A549 (cell line): Measurements from ENCODE around the gene GAPDHS. TPM values are rescaled to one million over a fixed set of nuclear protein-coding genes. Genes with fewer than 3 reads are reported as not detected.

Experiments used
- ATAC-seq, 2 experiments: fragments of 200-7000 bp in 1 of 2; fragments of >200 bp in 1 of 2; cut with Nextera tagmentation in 1 of 2; cut with Tn5 transposase in 1 of 2; 3 replicates each; pipeline versions ENCODE4 v1.8.0 to v1.9.1; 2018 to 2020; ENCODE audit warnings: mild to moderate bottlenecking in 1 of 2, moderate library complexity in 1 of 2
- CTCF ChIA-PET: fragments of 300-600 bp; sonication (Branson Sonifier 250); formaldehyde crosslinking; extraction: SDS; loops from one replicate; lab custom pipeline; 2021; ENCODE audit warnings: antibody characterized with exemption, inconsistent platforms; lab: Yijun Ruan, JAX
- POLR2A ChIA-PET: fragments of 350-600 bp; formaldehyde crosslinking; extraction: SDS; loops from one replicate; lab custom pipeline; 2021; ENCODE audit warnings: antibody characterized with exemption, inconsistent platforms; lab: Yijun Ruan, JAX
- DNase-seq, 2 experiments: peaks; one replicate each; pipeline versions ENCODE4 v3.0.0 to v3.0.0-alpha.2; 2011 to 2016; ENCODE audit warnings: low read depth in 1 of 2, low spot score in 1 of 2
- FAIRE-seq: peaks from 2 replicates; lab custom pipeline; 2011; peaks lifted over from hg19 to GRCh38; lab: Jason Lieb, UNC
- H3K27ac ChIP-seq, 2 experiments: fragments of >200 bp; sonication (Bioruptor Twin); formaldehyde crosslinking; 3 replicates each; pipeline ENCODE4 v1.5.1; 2016 to 2017
- H3K4me1 ChIP-seq: fragments of >200 bp; sonication (Bioruptor Twin); formaldehyde crosslinking; 3 replicates; pipeline ENCODE4 v1.6.1; 2016
- H3K4me2 ChIP-seq: fragments of >200 bp; sonication (Bioruptor Twin); formaldehyde crosslinking; 3 replicates; pipeline ENCODE4 v1.6.1; 2016
- H3K4me3 ChIP-seq: fragments of >200 bp; sonication (Bioruptor Twin); formaldehyde crosslinking; 3 replicates; pipeline ENCODE4 v1.5.1; 2016
- H3K9me3 ChIP-seq: fragments of >200 bp; sonication (Bioruptor Twin); formaldehyde crosslinking; 3 replicates; pipeline ENCODE4 v1.6.1; 2016
- BCL3 ChIP-seq: fragments of >200 bp; sonication (Bioruptor Twin); formaldehyde crosslinking; IDR thresholded peaks from 3 replicates; pipeline ENCODE4 v1.6.1; 2016
- CHD2 ChIP-seq: fragments of 150-350 bp; IDR thresholded peaks from 2 replicates; pipeline ENCODE4 v1.6.1; 2014; ENCODE audit warnings: low read length; ENCODE audit not compliant: partially characterized antibody
- CTCF ChIP-seq: fragments of >200 bp; sonication (Bioruptor Twin); formaldehyde crosslinking; IDR thresholded peaks from 3 replicates; pipeline ENCODE4 v1.5.1; 2016
- ESRRA ChIP-seq: fragments of 150-350 bp; IDR thresholded peaks from 2 replicates; pipeline ENCODE4 v1.6.1; 2014; ENCODE audit warnings: mild to moderate bottlenecking, low read length, borderline replicate concordance
- GATA3 ChIP-seq: IDR thresholded peaks from 2 replicates; pipeline ENCODE4 v1.6.1; 2012; ENCODE audit warnings: borderline replicate concordance
- HDAC2 ChIP-seq: fragments of 200-600 bp; sonication (generic); IDR thresholded peaks from 2 replicates; pipeline ENCODE4 v1.6.1; 2016
- HOXA7 ChIP-seq: fragments of 250-450 bp; sonication (Bioruptor Pico); IDR thresholded peaks from 2 replicates; pipeline ENCODE4 v1.5.0; 2020; ENCODE audit warnings: mild to moderate bottlenecking, moderate library complexity
- JUNB ChIP-seq: fragments of >200 bp; sonication (Bioruptor Twin); formaldehyde crosslinking; IDR thresholded peaks from 2 replicates; pipeline ENCODE4 v1.6.1; 2016
- KDM1A ChIP-seq: fragments of 200-600 bp; sonication (generic); IDR thresholded peaks from 2 replicates; pipeline ENCODE4 v1.6.1; 2016; ENCODE audit warnings: low read depth, mild to moderate bottlenecking
- MAX ChIP-seq: IDR thresholded peaks from 2 replicates; pipeline ENCODE4 v1.6.1; 2012
- MAZ ChIP-seq: fragments of 150-350 bp; IDR thresholded peaks from 2 replicates; pipeline ENCODE4 v1.6.1; 2014; ENCODE audit warnings: antibody characterized with exemption, low read depth, low read length, borderline replicate concordance
- RAD21 ChIP-seq, 2 experiments: fragments of >200 bp in 1 of 2; sonication (Bioruptor Twin) in 1 of 2; formaldehyde crosslinking in 1 of 2; IDR thresholded peaks in 1 of 2; conservative IDR thresholded peaks in 1 of 2; 2 replicates in 1 of 2; 3 replicates in 1 of 2; pipeline ENCODE4 v1.6.1; 2012 to 2018; ENCODE audit warnings: inconsistent platforms in 1 of 2
- SMC3 ChIP-seq: fragments of >200 bp; sonication (Bioruptor Twin); formaldehyde crosslinking; IDR thresholded peaks from 3 replicates; pipeline ENCODE4 v1.6.1; 2018; ENCODE audit warnings: inconsistent platforms
- SREBF2 ChIP-seq: fragments of 450-650 bp; IDR thresholded peaks from 2 replicates; pipeline ENCODE4 v1.6.1; 2014; ENCODE audit warnings: mild to moderate bottlenecking, moderate library complexity
- TP53 ChIP-seq: fragments of 250-450 bp; sonication (Bioruptor Pico); IDR thresholded peaks from 2 replicates; pipeline ENCODE4 v1.5.0; 2021; ENCODE audit warnings: mild to moderate bottlenecking, moderate library complexity
- WGBS: methylation state at CpG from one replicate; pipeline ENCODE4 v1.1.6; 2017; ENCODE audit errors: missing lambda C conversion rate; 5-methylcytosine and 5-hydroxymethylcytosine counted together
- polyA plus RNA-seq, 4 experiments: library from polyadenylated mRNA; depleted of rRNA in 3 of 4; stranded (reverse); fragments of >200 nt; fragmentation: RNase III in 1 of 4; extraction: RNeasy Plus Mini Kit Qiagen cat#74134 plus additional on column Dnase treatment in 1 of 4; gene quantifications; 2 replicates in 3 of 4; 3 replicates in 1 of 4; pipeline ENCODE4 v1.2.3, GENCODE V29; 2011 to 2017

GAPDHS gene
- polyA plus RNA-seq, 2 of the 4 experiments (the other 2 are of a cell fraction): not detected

GRCh38 chr19:35495107-35496064 is 37.9 kb upstream of the GAPDHS start:
- H3K27ac ChIP-seq: peak overlapping the region; percentile 35 to 64; a peak in 3 of 6 replicates
- no peaks in the 10 kb centered on the region; the same call in 2 of the 3 replicates for H3K4me1 ChIP-seq
- DNase-seq: peak; percentile 81 to 97
- peak; percentile 96 for FAIRE-seq
- CTCF ChIA-PET: interaction anchor here (0.6 to 10.4 kb wide), 93 partner anchors 11 to 470 kb away, joined by 3 to 256 read pairs (median 4); partner anchors contain the start of genes ATP4A, COX6B1, DMKN and FFAR1
- H3K9me3 ChIP-seq: no peaks in the 10 kb centered on the region
- WGBS: 16% methylated on average over 30 of the region's 30 CpGs
- no peak for TF ChIP-seq CHD2
- no peak for TF ChIP-seq SREBF2
- 0 out of 2 replicates have a peak, but pooled peaks have one; percentile 40 for TF ChIP-seq MAX
- TF ChIP-seq MAZ: 0 out of 2 replicates have a peak, but pooled peaks have one; percentile 59
- peak; percentile 96 for TF ChIP-seq CTCF
- peak; percentile 83 to 85 for TF ChIP-seq RAD21 (conservative IDR thresholded peaks at IDR 0.05 in 1 of 2, IDR thresholded peaks at IDR 0.05 in 1 of 2)
- TF ChIP-seq SMC3: peak; percentile 96
- TF ChIP-seq, all 56 proteins: peak for 5
- peak; percentile 90 to 95 for ATAC-seq
- peak overlapping the region; percentile 82 for H3K4me2 ChIP-seq
- POLR2A ChIA-PET: interaction anchor here (0.5 to 1.3 kb wide), 5 partner anchors 11 to 461 kb away, joined by 3 to 11 read pairs (median 4); no protein-coding TSS in a partner anchor
- peak overlapping the region; percentile 24; the same call in 2 of the 3 replicates for H3K4me3 ChIP-seq

GRCh38 chr19:35497406-35497805 is 35.9 kb upstream of the GAPDHS start:
- no peak overlapping the region for H3K27ac ChIP-seq
- FAIRE-seq (no peak), DNase-seq (no peak), ATAC-seq (no peak)
- TF ChIP-seq GATA3: no peak
- TF ChIP-seq TP53 (CRISPR knock-in tag): no peak
- no peak for TF ChIP-seq CTCF
- no peak for TF ChIP-seq ESRRA
- TF ChIP-seq MAX: no peak
- TF ChIP-seq BCL3: no peak
- TF ChIP-seq HDAC2: no peak
- TF ChIP-seq KDM1A: no peak
- TF ChIP-seq JUNB: no peak
- TF ChIP-seq HOXA7 (CRISPR knock-in tag): no peak
- WGBS: 62% methylated on average over 14 of the region's 14 CpGs
- no peaks in the 10 kb centered on the region; the same call in 2 of the 3 replicates for H3K4me1 ChIP-seq
- ChIA-PET CTCF (interaction anchor here (0.7 to 10.4 kb wide), 12 partner anchors 9 to 191 kb away, joined by 3 to 256 read pairs (median 18); partner anchors contain the start of genes DMKN, FFAR1 and FFAR3), POLR2A (interaction anchor here (2.2 kb wide), 1 partner anchor 13 kb away, joined by 10 read pairs; no protein-coding TSS in a partner anchor)
- no peak overlapping the region for H3K4me2 ChIP-seq
- no peaks in the 10 kb centered on the region for H3K9me3 ChIP-seq
- no peak overlapping the region for H3K4me3 ChIP-seq
